Esophagus (tissue), 2 donors: ENCODE results near the gene AFF1. TPM values are rescaled to one million over a fixed set of nuclear protein-coding genes. Genes with fewer than 3 reads are reported as not detected.

Experiments used
- H3K27ac ChIP-seq, 2 donors: one replicate each; pipeline ENCODE4 v1.5.1; 2013; ENCODE audit warnings: low read depth in 2 of 2, mild to moderate bottlenecking in 2 of 2, inconsistent platforms in 1 of 2, low read length in 1 of 2, moderate library complexity in 1 of 2
- H3K27me3 ChIP-seq, 2 donors: one replicate each; pipeline ENCODE4 v1.6.1; 2013; ENCODE audit warnings: low read length in 2 of 2, control low read depth in 1 of 2, mild to moderate bottlenecking in 1 of 2; ENCODE audit not compliant: insufficient read depth in 2 of 2, control insufficient read depth in 1 of 2
- H3K36me3 ChIP-seq, 2 donors: one replicate each; pipeline ENCODE4 v1.6.1; 2013; ENCODE audit warnings: low read length in 1 of 2; ENCODE audit not compliant: control insufficient read depth in 2 of 2, insufficient read depth in 2 of 2
- H3K4me1 ChIP-seq, 2 donors: one replicate each; pipeline ENCODE4 v1.6.1; 2013; ENCODE audit warnings: low read length in 1 of 2; ENCODE audit not compliant: control insufficient read depth in 2 of 2, insufficient read depth in 2 of 2
- H3K4me3 ChIP-seq, 2 donors: one replicate each; pipeline ENCODE4 v1.5.1; 2013; ENCODE audit warnings: low read length in 2 of 2, mild to moderate bottlenecking in 2 of 2, low read depth in 1 of 2, moderate library complexity in 1 of 2
- H3K9me3 ChIP-seq, 2 donors: one replicate each; pipeline ENCODE4 v1.6.1; 2013; ENCODE audit warnings: mild to moderate bottlenecking in 2 of 2, low read depth in 1 of 2, low read length in 1 of 2, moderate library complexity in 1 of 2; ENCODE audit not compliant: control insufficient read depth in 2 of 2, insufficient read depth in 1 of 2
- WGBS, 2 donors: extraction: QIAGEN DNeasy Blood & Tissue Kit; methylation state at CpG; one replicate each; pipeline ENCODE4 v1.1.7; 2013; 5-methylcytosine and 5-hydroxymethylcytosine counted together
- polyA plus RNA-seq, 2 donors: library from polyadenylated mRNA; stranded (reverse); fragments of 200-250 nt; gene quantifications; one replicate each; pipeline ENCODE4 v1.2.3, GENCODE V29; 2013
- donor health status: healthy with polysubstance abuse.
- donor health status: Bipolar disorder and iron deficiency.

The AFF1 gene
- polyA plus RNA-seq, 2 donors, result 7.5 to 10.4 TPM

DNA sequence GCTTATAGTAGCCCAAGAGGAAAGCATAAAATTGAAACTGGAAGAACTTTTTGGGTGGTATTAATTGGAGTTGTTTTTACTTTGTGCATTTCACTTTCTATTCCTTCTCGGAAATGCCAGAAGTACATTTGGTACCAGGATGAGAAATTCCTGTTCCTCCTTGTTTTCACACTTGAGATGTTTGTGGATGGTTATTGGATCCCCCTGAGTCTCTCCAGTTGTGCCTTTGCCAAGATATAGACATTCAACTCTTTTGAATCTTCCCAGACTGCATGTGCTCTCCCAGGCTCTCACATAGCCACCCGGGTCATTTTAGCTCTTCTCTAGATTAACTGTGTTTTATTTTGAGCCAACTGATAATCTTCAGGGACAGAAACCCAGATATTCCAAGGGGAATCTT is 120.5 kb downstream of the AFF1 start:
- Histone ChIP-seq H3K27me3 (no peaks in the 10 kb centered on the region), H3K9me3 (no peaks in the 10 kb centered on the region), H3K27ac (peak overlapping the region; percentile 17 to 41), H3K4me3 (no peak overlapping the region), H3K4me1 (peaks cover 3 to 4% of the 10 kb centered on the region in 2 donors), H3K36me3 (no peaks in the 10 kb centered on the region)
- 31 to 44% methylated on average over 2 of the region's 2 CpGs for WGBS, 2 donors

DNA sequence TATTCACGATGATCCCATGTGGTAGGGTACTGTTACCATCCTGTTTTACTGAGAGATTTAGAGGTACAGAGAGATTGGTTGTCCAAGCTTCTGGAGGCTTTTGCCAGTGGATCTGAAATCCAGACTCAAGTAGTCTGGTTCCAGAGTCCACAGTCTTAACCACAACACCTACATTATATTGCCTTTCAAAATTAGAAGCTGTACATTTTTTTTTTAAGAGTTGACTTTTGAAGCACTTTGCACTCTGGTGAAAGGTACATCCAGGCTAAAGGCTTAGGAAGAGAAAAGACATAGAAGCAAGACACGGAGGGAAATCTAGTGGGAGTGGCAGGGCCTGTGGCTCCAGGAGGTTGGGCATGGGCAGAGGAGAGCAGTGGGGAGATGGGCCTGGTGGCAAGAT is 122.1 kb downstream of the AFF1 start:
- Histone ChIP-seq H3K4me1 (peaks cover 3 to 6% of the 10 kb centered on the region in 2 donors), H3K27me3 (no peaks in the 10 kb centered on the region), H3K4me3 (no peak overlapping the region), H3K36me3 (peaks cover 0 to 3% of the 10 kb centered on the region in 2 donors), H3K9me3 (no peaks in the 10 kb centered on the region), H3K27ac (peak overlapping the region in 1 of 2 donors; percentile 30)
- 79 to 81% methylated on average over 2 of the region's 2 CpGs for WGBS, 2 donors

- H3K4me3 ChIP-seq, result no peak overlapping the region
- 59 to 68% methylated on average over 6 of the region's 6 CpGs for WGBS, 2 donors
- peak overlapping the region in 1 of 2 donors; percentile 13 for H3K27ac ChIP-seq
- no peaks in the 10 kb centered on the region for H3K9me3 ChIP-seq
- peaks cover 3 to 6% of the 10 kb centered on the region in 2 donors for H3K4me1 ChIP-seq
- H3K36me3 ChIP-seq, result peaks cover 0 to 3% of the 10 kb centered on the region in 2 donors
- no peaks in the 10 kb centered on the region for H3K27me3 ChIP-seq
These were observed 123.1 kb downstream of the AFF1 start for GRCh38 chr4:87057835-87058355.

GRCh38 chr4:87058356-87059073 is 123.7 kb downstream of the AFF1 start:
- Histone ChIP-seq H3K36me3 (peaks cover 0 to 3% of the 10 kb centered on the region in 2 donors), H3K4me1 (peaks cover 3 to 6% of the 10 kb centered on the region in 2 donors), H3K27ac (peak overlapping the region in 1 of 2 donors; percentile 10), H3K27me3 (no peaks in the 10 kb centered on the region), H3K4me3 (no peak overlapping the region), H3K9me3 (no peaks in the 10 kb centered on the region)
- WGBS, 2 donors, result 60 to 62% methylated on average over 7 of the region's 7 CpGs

DNA sequence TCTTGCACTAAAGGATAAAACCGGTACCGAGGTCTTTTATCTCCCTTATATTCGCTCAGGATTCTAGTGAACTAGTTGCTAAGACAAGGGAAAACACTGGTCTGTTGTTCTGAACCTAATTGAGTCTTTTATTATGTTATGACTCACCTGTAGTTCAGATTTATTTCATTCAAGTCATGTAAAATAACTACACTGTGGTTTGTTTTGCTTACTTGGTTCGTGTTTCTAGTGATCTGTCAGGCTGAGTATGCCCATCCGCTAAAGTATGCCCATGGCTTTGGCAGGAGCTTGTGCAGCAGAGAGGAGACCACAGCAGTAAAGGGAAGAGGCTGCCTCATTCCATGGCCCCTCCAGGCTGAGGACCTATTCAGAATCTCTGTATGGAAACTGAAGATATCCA is 126.1 kb downstream of the AFF1 start:
- Histone ChIP-seq H3K4me3 (no peak overlapping the region), H3K27me3 (no peaks in the 10 kb centered on the region), H3K36me3 (peaks cover 0 to 3% of the 10 kb centered on the region in 2 donors), H3K27ac (peak overlapping the region; percentile 76 to 82), H3K9me3 (no peaks in the 10 kb centered on the region), H3K4me1 (peaks cover 3 to 5% of the 10 kb centered on the region in 2 donors)
- 47 to 53% methylated on average over 5 of the region's 5 CpGs for WGBS, 2 donors

DNA sequence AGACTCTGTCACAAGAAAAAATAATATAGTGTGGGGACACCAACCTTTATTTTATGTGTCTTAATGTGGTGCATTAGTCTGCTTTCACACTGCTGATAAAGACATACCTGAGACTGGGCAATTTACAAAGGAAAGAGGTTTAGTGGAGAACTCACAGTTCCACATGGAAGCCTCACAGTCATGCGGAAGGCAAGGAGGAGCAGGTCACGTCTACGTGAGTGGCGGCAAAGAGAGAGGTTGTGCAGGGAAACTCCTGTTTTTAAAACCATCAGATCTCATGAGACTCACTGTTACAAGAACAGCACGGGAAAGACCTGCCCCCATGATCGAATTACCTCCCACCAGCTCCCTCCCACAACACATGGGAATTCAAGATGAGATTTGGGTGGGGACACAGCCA is 130.2 kb downstream of the AFF1 start:
- H3K9me3 ChIP-seq, result no peaks in the 10 kb centered on the region
- H3K27ac ChIP-seq, result no peak overlapping the region
- WGBS, 2 donors, result 75 to 79% methylated on average over 6 of the region's 6 CpGs
- no peak overlapping the region for H3K4me3 ChIP-seq
- peaks cover 3 to 8% of the 10 kb centered on the region in 2 donors for H3K4me1 ChIP-seq
- no peaks in the 10 kb centered on the region for H3K27me3 ChIP-seq
- H3K36me3 ChIP-seq, result peaks cover 3% of the 10 kb centered on the region in 2 donors

DNA sequence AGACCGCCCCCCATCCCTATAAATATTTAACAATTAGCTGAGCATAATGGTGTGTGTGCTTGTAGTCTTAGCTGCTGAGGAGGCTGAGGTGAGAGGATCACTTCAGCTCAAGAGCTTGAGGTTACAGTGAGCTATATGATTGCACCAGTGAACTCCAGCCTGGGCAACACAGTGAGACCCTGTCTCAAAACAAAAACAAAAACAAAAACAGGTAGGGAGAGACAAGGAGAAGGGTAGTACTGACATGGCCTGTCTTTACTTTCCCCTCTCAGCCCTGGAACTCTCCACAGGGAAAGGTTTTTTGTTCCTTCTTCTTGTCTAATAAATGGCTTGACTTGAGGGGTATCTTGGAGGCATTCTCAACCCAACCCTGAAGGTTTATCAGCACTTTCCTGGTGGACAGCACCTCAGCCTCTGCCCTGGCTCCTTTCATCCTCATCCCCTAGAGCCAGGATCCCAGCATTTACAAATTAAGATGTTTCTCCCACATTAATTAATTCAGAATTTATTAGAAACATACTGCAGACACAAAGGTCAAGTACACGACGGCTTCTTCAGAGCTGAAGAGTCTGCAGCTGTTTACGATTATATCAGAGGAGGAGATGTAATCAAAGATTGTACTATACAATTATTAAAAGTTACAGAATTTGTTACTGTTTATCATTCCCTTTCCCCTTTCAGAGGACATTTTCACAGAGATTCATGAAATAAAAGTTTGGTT is 131.8 kb downstream of the AFF1 start:
- H3K36me3 ChIP-seq, result peaks cover 0 to 3% of the 10 kb centered on the region in 2 donors
- H3K4me1 ChIP-seq, result peaks cover 3 to 6% of the 10 kb centered on the region in 2 donors
- H3K27ac ChIP-seq, result no peak overlapping the region
- no peak overlapping the region for H3K4me3 ChIP-seq
- no peaks in the 10 kb centered on the region for H3K27me3 ChIP-seq
- 83% methylated on average over 4 of the region's 4 CpGs for WGBS, 2 donors
- H3K9me3 ChIP-seq, result no peaks in the 10 kb centered on the region

DNA sequence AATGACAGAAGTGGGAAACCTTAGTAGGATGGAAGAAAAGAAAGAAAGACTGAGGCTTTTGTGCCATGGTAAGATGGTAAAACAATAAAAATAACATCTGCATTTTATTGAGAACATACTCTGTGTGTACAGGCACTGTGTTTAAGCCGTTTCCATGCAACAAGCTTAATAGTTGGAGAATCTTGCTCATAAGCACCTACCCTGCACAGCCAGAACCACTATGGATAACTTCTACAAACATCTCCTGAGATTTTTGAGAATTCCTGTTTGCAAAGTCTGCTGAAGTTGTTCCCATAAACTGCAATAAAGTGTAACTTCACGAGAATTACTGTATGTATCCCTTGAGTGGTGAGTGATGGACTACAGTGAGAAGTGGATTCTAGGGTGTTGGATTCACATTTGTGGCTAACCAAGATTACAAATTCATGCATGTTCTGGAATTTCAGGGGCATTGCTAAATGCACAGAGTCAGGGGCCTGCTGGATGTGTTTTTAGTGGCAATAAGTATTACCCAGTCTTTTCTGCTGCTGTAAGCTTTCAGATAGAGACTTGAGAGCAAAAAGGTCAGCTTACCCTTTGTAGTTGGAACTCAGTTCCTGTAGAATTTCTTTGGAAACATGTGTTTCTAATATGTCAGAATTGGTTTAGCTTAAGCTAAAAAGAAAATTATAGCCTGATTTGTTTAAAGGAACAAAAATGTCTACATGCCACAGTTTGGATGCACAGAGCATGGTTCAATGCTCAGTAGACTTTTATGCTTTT is 132.5 kb downstream of the AFF1 start:
- no peaks in the 10 kb centered on the region for H3K27me3 ChIP-seq
- peaks cover 3 to 6% of the 10 kb centered on the region in 2 donors for H3K4me1 ChIP-seq
- H3K27ac ChIP-seq, result no peak overlapping the region
- H3K9me3 ChIP-seq, result no peaks in the 10 kb centered on the region
- peaks cover 0 to 3% of the 10 kb centered on the region in 2 donors for H3K36me3 ChIP-seq
- 71 to 79% methylated on average over 2 of the region's 2 CpGs for WGBS, 2 donors
- no peak overlapping the region for H3K4me3 ChIP-seq

DNA sequence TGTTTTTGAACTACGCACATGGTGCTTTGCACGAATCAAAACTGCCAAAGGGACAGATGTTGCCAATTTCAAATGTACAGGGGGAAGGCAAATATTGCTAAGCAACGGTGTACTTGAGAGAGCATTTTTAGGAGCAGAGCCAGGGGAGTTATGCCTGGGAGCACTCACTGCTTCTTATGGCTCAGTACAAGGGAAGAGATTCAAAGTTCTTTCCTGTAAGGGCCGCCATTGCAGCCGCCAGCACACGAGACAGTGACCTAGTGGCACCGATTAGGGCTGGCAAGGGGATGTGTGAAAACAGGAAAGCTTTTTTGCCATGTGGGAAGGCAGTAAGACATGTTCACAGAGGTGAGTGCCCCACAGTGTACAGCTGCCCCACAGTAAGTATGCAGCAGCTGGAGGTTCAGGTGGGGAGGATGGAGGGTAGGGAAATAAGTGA is 133.8 kb downstream of the AFF1 start:
- Histone ChIP-seq H3K4me1 (peaks cover 3 to 6% of the 10 kb centered on the region in 2 donors), H3K36me3 (peaks cover 0 to 3% of the 10 kb centered on the region in 2 donors), H3K9me3 (no peaks in the 10 kb centered on the region), H3K4me3 (no peak overlapping the region), H3K27ac (peak overlapping the region in 1 of 2 donors; percentile 54), H3K27me3 (no peaks in the 10 kb centered on the region)
- 27 to 51% methylated on average over 7 of the region's 7 CpGs for WGBS, 2 donors
